ENCODE measurements around the gene IL19. TPM values are rescaled to one million over a fixed set of nuclear protein-coding genes. Genes with fewer than 3 reads are reported as not detected.

Gene IL19
- total RNA-seq, 1 donor from 2014 or later = not detected

DNA sequence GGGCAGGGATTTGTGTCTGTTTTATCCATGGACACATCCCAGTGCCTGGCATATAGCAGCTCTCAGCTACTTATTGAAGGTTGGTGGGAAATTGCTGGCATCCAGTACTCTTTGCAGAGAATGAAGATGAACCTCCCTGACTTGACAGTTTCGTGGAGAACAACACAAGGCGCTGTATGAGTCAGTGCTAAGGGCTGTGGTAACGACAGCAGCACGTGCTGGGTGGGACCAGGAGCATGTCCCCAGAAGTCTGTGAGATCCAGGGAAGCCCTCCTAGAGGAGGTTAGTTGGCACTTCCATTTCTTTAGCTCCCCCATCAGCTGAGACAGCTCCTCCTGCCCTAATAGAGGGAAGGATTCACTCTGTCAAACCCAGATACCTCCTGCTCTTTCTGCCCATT is 25.9 kb upstream of the IL19 start:
- Mint-ChIP-seq H3K4me1 (peaks cover 3% of the 10 kb centered on the region), H3K9me3 (no peaks in the 10 kb centered on the region)
- DNase-seq (ENCODE audit: low read depth, low spot score) = no peak

DNA sequence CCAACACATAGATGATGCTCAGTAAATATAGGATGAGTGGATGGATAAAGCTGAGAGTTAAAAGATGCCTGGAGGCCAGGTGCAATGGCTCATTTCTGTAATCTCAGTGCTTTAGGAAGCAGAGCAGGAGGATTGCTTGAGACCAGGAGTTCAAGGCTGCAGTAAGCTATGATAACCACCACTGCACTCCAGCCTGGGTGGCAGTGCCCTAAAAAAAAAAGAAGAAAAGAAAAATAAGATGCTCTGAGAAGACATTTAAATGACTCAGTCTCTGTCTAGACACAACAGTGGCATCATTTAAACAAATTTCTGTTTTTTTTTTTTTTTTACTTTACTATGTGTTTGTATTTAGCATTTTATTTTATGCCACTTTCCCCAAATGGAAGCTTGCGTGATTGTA is 25.3 kb upstream of the IL19 start:
- H3K27me3 Mint-ChIP-seq (ENCODE audit: low read depth) = no peaks in the 10 kb centered on the region
- H3K36me3 Mint-ChIP-seq (ENCODE audit: low read depth) = no peaks in the 10 kb centered on the region
- H3K4me1 Mint-ChIP-seq = no peaks in the 10 kb centered on the region
- no peak overlapping the region for H3K27ac Mint-ChIP-seq (ENCODE audit: unreplicated experiment)
- no peak for DNase-seq (ENCODE audit: low read depth, low spot score)
- H3K9me3 Mint-ChIP-seq = no peaks in the 10 kb centered on the region
- no peak overlapping the region for H3K4me3 Mint-ChIP-seq
- TF ChIP-seq, protein P1, sequence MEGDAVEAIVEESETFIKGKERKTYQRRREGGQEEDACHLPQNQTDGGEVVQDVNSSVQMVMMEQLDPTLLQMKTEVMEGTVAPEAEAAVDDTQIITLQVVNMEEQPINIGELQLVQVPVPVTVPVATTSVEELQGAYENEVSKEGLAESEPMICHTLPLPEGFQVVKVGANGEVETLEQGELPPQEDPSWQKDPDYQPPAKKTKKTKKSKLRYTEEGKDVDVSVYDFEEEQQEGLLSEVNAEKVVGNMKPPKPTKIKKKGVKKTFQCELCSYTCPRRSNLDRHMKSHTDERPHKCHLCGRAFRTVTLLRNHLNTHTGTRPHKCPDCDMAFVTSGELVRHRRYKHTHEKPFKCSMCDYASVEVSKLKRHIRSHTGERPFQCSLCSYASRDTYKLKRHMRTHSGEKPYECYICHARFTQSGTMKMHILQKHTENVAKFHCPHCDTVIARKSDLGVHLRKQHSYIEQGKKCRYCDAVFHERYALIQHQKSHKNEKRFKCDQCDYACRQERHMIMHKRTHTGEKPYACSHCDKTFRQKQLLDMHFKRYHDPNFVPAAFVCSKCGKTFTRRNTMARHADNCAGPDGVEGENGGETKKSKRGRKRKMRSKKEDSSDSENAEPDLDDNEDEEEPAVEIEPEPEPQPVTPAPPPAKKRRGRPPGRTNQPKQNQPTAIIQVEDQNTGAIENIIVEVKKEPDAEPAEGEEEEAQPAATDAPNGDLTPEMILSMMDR (conservative IDR thresholded peaks at IDR 0.05) = no peak

More for the DNA sequence above, 25.9 kb upstream of the IL19 start:
- Mint-ChIP-seq H3K27me3 (ENCODE audit: low read depth) (no peaks in the 10 kb centered on the region), H3K4me3 (no peak overlapping the region), H3K27ac (ENCODE audit: unreplicated experiment) (no peak overlapping the region), H3K36me3 (ENCODE audit: low read depth) (no peaks in the 10 kb centered on the region)
- TF ChIP-seq, protein P1 (conservative IDR thresholded peaks at IDR 0.05) = no peak

GRCh38 chr1:206748348-206749030 is 22.1 kb upstream of the IL19 start:
- Mint-ChIP-seq H3K27me3 (ENCODE audit: low read depth) (no peaks in the 10 kb centered on the region), H3K36me3 (ENCODE audit: low read depth) (no peaks in the 10 kb centered on the region), H3K4me3 (no peak overlapping the region), H3K27ac (ENCODE audit: unreplicated experiment) (no peak overlapping the region), H3K9me3 (no peaks in the 10 kb centered on the region), H3K4me1 (no peaks in the 10 kb centered on the region)
- DNase-seq (ENCODE audit: low read depth, low spot score) = no peak
- TF ChIP-seq, protein P1 (conservative IDR thresholded peaks at IDR 0.05) = no peak

DNA sequence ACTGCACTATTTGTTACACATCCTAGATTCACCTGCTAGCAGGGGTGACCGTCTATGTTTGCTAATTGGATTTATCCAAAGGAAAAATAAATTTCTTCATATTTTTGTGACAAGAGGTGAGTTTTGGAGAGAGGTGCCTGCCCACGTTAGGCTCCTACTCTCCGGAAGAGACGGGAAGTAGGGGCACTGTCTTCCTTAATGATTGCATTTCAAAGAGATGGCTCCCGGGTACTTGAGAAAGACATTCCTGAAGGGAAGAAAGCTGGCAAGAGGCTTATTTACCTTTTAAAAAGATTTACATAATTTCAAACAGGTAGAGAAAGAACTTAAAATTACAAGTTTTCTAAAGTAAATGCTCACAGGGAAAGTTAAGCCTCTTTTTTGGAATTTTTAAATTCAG is 18.7 kb upstream of the IL19 start:
- H3K27me3 Mint-ChIP-seq (ENCODE audit: low read depth) = no peaks in the 10 kb centered on the region
- no peak for DNase-seq (ENCODE audit: low read depth, low spot score)
- peaks cover 6% of the 10 kb centered on the region for H3K9me3 Mint-ChIP-seq
- H3K4me3 Mint-ChIP-seq = no peak overlapping the region
- H3K27ac Mint-ChIP-seq (ENCODE audit: unreplicated experiment) = no peak overlapping the region
- TF ChIP-seq, protein P1 (conservative IDR thresholded peaks at IDR 0.05) = no peak
- H3K4me1 Mint-ChIP-seq = no peaks in the 10 kb centered on the region
- H3K36me3 Mint-ChIP-seq (ENCODE audit: low read depth) = no peaks in the 10 kb centered on the region

DNA sequence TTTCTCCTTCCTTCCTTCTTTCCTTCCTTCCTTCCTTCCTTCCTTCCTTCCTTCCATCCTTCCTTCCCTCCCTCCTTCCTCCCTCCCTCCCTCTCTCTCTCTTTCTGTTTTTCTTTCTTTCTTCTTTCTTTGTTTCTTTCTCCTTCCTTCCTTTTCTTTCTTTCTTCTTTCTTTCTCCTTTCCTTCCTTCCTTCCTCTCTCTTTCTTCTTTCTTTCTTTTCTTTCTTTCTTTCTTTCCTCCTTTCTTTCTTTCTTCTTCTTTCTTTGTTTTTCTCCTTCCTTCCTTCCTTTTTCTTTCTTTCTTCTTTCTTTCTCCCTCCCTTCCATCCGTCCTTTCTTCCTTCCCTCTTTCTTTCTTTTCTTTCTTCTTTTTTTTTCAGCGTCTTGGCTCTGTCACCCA is 18.1 kb upstream of the IL19 start:
- H3K27me3 Mint-ChIP-seq (ENCODE audit: low read depth) = no peaks in the 10 kb centered on the region
- no peak overlapping the region for H3K27ac Mint-ChIP-seq (ENCODE audit: unreplicated experiment)
- H3K4me1 Mint-ChIP-seq = no peaks in the 10 kb centered on the region
- TF ChIP-seq, protein P1 (conservative IDR thresholded peaks at IDR 0.05) = no peak
- H3K36me3 Mint-ChIP-seq (ENCODE audit: low read depth) = no peaks in the 10 kb centered on the region
- peaks cover 6% of the 10 kb centered on the region for H3K9me3 Mint-ChIP-seq
- no peak overlapping the region for H3K4me3 Mint-ChIP-seq
- no peak for DNase-seq (ENCODE audit: low read depth, low spot score)
